Fibroblast of gingiva (primary cell): ENCODE data around the gene USP25.
"Not testable (repeated sequence)": the region's sequence is repeated elsewhere in the genome, so short reads cannot be mapped to it uniquely, and the experiment has no call there.

ENCODE experiments used
- DNase-seq: peaks from one replicate; pipeline ENCODE4 v3.0.0-alpha.2; 2011; ENCODE audit warnings: low read depth

Gene USP25

DNA sequence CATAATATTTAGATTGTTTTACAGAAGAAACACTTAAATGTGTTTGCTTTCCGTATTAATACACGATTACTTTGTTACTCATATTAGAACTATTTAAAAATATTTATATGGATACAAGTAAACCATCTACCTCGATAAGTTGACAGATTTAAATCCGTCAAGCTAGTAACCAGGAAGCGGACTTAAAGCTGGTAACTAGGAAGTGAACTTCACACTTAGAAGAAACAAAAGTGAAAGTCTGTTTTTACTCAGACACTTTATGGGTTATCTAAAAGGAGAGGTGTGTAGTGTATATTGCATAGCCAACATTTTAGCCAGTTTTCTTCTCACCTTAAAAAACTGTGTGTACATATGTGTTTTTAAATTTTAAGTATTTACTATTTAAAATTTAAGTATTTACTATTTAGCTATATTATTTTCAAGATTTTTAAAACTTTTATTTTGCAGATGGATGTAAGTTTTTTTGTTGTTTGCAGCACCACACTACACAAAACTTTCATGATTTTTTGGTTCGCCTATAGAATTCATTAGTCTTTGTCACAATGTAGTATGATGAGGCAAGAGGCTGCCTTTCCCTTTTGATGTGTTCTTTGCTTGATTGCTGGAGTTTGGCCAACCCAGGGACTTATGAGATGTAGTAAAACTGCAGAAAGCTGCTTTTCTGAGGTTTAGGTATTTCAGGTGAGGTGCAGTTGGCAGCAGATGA, 2.7 kb downstream of the USP25 start:
- peak; percentile 14 for DNase-seq

DNA sequence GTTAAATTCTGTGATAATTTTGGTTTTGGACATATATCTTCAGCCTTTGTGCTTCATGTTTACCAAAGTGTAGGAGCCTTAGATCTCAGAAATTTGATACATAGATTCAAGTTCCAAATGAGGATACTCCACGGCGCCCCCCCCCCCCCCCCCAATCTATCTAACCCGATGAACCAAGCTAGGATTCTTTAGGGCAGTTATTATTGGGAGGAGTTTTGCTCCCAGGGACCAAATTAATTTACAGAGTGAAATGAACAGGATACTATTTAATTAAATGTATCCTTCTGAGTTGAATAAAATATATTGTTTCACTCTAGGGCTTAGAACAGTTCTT, 3.2 kb downstream of the USP25 start:
- DNase-seq = no peak

DNA sequence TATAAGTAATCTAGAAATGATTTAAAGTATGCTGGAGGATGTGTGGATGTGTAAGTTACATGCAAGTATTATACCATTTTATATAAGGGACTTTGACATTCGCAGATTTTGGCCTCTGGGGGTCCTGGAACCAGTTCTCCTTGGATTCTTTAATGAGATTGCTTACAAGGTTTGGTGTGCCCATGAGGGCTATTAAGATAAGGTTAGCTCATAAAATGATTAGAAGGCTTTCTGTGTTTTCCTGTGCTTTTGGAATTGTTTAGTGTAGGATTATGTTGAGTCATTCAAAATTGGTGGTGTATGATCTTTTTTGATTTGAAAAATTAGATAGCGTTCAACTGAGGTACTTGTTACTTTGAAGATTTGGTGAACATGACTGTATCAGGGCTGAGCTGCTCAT, 5.6 kb downstream of the USP25 start:
- no peak for DNase-seq

DNA sequence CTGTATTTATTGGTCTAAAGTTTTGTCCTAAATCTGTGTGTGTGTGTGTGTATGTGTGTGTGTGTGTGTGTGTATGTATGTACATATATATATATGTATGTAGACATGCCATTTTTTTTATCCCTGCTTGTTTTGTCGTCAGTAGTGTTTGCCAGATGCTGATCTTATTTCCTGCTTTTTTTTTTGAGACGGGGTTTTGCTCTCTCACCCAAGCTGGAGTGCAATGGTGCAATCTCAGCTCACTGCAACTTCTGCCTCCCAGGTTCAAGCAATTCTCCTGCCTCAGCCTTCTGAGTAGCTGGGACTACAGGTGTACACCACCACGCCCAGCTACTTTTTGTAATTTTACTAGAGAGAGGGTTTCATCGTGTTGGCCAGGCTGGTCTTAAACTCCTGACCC, 6.1 kb downstream of the USP25 start:
- DNase-seq = not testable (repeated sequence)

DNA sequence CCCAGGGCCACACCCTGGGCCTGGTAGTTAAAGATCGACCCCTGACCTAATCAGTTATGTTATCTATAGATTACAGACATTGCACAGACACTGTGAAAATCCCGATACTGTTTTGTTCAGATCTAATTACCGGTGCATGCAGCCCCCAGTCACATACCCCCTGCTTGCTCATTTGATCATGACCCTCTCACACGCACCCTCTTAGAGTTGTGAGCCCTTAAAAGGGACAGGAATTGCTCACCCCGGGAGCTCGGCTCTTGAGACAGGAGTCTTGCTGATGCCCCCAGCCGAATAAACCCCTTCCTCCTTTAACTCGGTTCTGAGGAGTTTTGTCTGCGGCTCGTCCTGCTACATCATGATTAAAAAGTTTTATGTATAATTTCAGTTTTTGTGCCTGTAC, 9.0 kb downstream of the USP25 start:
- not testable (repeated sequence) for DNase-seq

DNA sequence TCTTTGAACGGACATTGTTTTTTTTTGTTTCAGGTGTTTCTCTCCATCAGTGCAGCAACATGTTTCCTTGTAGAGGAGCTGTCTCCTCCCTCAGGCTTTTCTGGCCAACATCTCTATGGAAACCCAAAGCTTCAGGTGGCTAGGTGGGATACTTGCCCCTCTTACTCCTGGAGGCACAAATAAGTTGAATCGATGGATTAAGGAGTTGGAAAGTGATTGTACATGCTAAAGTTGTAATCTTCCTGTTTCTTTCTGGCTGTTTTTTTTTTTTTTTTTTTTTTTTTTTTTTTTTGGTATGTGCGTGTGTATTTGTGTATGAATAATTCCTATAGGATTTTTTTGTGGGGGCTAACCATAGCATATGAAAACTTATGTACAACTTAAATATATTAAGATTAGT, 10.6 kb downstream of the USP25 start:
- DNase-seq = no peak

DNA sequence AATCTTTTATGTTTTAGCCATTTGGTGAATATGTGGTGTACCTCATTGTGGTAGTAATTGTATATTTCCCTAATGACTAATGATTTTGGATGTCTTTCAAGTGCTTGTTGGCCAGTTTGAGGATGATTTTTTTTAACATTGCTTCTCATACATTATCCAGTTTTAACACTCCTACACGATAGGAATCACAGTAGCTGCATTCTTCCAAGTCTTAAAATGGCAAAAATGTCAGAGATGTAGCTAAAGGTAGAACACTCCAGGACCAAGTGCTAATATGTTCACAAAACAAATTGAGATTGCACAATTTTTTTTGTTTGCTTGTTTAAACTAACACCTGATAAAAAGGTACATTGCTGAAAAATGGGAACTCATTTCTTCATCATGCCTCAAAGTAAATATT, 11.7 kb downstream of the USP25 start:
- peak; percentile 13 for DNase-seq

DNA sequence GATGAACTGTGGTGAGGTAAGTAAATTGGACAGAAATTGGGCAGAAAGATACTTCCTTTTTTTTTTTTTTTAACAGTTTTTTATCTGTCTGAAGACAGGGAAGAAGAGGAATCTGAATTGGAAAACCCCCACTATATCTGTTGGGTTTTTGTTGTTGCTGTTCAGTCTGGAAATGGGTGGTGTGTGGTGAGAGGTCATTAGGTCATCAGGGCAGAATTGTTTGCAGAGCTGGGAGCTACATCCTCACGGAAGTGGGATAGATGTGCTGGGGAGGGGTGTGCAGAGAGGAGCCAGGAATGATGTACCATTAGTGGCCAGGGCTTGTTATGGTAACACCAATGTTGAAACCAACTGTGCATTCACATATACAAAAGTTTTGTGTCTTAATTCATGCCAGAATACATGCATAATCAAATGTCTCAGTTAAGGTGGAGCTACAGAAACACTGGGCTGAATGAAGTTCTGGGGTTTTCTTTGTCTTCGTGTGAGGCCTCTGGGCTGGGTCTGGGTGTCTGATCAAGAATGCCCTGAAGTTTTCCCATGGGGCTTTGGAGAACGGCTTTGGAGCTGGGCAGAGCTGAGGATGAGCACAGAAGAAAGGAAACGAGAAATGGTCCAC, 12.4 kb downstream of the USP25 start:
- DNase-seq = no peak

DNA sequence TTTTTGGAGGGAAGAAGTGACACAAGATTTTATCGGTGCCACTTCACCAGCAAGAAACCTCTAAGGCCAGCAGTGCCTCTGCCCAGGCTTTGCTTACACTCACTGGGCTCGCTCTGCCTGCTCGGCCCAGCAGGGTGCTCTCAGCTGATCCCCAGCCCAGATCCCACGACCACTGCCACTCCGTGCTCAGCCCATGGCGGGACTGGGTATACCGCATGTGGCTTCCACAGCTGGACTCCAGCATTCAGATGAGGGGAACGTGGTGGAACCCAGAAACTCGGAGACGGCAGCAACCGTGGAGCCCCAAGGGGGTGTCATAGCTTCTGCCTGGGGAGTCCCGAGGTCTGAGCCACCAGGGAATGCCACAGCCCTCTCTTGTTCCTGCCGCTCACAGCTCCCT, 12.9 kb downstream of the USP25 start:
- DNase-seq = no peak

DNA sequence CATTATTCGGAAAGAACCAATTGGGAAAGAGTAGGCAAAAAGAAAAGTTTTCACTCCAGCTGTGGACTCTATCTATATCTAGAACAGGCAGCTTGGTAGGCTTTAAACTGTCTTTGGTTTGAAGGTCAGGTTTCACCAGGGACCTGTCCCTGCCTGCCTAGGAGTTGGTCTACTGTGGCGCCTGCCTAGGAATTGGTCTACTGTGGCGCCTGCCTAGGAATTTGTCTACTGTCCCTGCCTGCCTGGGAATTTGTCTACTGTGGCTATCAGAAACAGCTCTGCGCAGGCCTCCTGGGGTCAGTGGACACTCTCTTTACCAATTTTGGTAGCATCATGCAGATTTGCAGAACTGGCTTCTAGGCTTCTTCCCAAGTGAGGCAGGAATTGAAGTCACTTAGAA, 13.8 kb downstream of the USP25 start:
- DNase-seq = no peak

DNA sequence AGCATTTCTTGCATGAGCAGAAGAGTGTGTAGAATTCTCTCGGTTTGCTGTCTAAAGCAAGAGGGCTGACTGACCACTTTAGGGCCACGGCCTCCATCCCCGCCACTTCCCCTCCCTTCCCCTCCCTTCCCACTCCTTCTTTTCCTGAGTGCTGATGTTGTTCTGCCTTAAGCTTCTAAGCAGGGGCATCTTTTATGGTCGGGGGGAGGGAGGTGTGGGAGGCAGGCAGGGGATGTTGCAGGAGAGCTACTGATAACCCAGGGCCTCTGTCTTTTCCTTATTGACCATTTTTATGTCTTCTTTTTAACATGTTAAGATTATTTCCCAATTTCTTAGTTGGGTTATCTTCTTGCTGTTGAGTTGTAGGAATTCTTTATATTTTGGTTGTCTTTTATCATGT, 15.1 kb downstream of the USP25 start:
- no peak for DNase-seq

DNA sequence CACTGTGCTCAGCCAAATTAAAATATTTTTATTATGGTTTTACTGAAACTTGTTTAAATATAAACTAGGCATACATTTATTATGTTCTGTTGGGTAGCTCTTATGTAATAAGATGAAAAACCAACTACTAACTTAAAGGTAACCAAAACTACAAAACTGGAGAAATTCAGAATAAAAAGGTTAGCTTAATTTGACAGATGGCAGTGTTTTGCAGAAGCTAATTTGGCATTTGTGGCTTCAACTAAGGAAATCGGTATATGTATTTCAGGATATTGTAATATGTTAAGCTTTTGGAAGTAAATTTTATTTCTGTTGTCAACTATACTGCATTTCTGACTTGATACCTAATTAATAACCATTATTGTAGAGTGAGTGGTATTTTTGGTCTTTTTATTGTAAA, 18.8 kb downstream of the USP25 start:
- no peak for DNase-seq

DNA sequence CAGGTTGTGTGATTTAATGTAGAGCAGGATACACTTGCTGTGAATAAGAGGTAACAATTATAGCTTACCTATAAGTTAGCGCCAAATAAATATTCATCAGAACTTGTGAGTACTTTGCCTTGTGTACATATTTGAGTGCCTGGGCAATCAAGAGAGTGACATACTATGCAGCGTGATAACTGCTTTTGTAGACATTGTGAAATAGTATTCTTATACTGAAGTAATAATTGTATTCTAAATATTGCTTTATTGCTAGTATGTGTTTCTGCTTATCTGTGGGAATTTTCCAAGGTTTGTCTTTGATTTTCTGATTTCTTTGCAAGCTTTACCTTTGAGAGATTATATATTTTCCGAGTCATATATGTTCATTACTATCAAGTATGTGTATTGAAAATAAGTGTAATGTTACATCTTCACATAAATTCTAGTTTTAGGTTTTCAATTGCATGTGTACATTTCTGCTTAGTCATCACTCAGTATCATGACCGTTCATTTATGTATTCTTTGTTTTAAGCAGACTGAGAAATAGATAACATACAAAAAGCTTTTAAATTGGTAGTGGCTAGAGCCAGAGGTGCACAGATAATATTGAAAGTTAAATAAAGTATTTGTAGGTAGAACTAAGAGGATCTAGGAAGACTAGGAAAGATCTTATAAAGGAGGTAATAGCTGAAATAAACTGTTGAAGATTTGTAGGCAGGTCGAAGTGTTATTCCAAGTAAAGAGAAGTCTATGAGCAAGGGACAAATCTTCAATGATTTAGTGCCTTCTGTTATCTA, 19.5 kb downstream of the USP25 start:
- no peak for DNase-seq

DNA sequence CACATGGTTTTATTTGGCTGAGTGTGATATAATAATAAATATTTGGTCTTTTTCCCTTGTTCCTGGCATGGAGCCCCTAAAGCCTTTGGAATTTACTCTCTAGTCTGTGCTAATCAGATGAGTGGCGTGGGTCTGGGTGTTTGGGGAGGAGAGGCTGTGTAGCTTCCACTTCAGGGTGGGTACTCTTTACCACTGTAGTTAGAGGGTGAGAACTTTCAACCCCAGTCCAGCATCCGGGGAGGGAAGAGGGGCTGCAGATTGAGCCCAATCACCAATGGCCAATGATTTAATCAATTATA, 20.0 kb downstream of the USP25 start:
- no peak for DNase-seq

DNA sequence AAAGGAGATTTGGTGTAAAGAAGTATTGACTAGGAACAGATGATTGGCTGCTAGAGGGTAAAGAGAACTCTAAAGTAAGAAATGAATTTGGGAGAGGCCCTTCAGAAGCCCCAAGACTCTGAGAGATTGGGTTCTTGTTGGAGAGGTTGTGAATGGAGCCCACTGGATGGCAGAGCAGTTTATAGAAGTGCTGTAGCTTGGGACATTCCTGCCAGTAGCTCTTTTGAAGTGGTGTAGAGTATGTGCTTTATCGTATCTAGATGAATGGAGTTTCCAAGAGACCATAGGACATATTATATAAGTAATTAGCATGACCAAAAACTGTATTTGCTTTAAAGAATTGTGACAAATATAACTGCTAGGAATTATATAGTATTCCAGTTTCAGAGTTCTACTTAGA, 21.3 kb downstream of the USP25 start:
- DNase-seq = no peak

DNA sequence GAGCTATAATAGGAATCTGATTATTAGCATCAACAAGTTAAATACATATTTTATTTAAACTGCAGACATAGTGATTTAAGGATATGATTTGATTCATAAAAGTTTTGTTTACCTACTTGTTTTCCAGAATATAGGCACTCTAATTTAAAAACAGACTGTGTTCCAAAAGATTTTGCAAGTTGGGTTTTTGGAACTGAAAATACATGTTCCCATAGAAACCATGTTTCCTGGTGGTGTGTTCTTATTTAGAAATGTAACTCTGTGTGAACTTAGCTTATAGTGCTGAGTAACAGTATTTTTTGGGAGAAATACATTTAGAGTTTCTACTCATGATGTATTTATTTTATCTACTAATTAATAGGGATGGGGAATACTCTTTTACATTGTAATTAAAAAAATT, 21.8 kb downstream of the USP25 start:
- DNase-seq = peak; percentile 59

DNA sequence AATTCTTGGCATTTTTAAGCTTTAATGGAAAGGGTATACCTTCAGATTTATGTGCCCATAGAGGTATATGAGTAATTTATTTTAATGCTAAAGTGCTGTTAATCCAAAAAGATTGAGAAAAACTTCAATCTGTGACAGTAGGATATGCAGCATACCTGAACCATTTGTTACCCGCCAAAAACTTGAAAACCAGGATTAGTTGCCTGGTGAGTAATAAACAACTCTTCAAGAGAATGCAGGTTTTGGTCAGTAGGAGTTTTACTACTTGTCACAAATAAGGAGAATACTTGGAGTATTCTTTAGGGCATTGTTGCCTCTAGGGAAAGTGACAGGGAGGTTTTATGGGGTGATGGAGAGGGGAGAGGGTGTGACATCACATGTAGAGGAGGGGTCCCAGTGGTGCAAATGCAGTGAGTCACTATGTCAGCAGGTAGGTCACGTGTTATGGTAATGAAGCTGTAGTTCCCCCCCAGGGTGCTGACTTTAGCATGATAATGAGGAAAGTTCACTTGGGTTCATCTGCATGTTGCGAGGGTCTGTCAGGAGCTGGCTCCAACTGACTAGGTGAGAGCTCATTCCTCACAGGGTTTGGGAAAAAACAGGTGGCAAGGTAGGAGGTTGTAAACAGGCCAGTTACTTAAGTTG, 23.1 kb downstream of the USP25 start:
- no peak for DNase-seq

DNA sequence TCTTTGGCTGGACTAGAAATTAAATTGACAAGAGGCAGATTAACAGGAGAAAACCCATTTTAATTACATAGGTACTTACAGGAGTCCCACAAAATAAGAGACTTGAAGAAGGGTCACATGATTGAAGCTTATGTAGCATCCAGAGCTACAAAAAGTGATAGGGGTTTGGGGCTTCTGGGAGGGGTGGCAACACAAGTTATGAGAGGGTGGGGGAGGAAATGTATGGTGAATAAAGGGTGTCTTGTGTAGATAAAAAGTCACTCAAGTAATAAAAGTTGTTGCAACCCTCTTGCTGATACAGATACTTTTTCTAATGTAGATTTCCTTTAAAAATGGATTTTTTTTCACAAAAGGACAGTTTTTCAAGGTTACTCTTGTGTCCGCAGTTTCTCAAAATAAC, 24.0 kb downstream of the USP25 start:
- DNase-seq = no peak

DNA sequence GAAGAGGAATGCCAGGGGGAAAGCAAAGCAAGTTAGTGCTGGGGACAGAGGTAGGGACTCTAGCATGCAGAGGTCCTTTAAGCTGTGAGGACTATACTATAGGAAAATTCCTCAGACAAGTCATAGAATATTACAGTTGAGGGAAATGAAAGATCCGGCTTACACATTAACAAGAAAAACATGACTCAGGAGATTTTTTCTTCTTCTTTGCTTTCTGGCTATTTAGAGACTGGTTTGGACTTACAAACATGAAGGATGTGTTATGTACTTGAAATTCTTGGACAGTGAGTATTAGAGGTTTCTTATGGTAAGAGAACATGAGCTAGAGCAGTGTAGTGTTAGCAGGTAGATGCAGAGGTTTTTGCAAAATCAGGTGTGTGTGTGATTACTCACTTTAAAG, 24.9 kb downstream of the USP25 start:
- DNase-seq = peak; percentile 37

DNA sequence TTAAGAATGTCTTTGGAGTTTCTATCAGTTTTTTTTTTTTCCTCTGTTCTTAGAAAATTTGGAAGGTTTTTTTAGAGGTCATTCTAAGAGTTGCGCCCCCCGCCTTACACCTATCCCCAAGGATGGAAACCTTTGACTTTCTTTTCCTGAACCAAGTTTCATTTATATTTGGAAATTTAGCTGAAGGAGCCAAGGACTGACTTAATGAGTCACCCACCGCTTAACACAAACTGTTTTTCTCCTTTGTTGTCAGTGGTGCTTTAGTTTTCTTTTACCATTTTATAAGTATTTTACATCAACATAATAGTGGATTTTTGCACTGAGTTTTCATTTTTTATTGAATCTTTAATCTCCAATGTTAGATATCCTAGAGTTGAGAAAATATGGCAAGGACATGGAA, 25.3 kb downstream of the USP25 start:
- DNase-seq = no peak

DNA sequence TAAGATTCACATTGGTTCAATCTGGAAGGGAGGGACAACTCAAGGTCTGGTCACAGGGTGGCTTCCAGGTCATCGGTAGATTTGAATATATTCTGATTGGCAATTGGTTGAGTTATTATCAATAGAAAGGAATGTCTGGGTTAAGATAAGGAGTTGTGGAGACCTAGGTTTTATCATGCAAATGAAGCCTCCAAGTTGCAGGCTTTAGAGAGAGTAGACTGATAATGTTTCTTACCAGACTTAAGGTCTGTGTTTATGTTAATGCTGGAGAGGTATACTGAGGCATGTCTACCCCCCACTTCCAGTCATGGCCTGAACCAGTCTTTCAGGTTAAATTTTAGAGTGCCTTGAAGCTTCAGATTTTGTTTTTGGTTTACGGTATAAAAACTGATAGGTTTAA, 29.7 kb downstream of the USP25 start:
- DNase-seq = no peak

DNA sequence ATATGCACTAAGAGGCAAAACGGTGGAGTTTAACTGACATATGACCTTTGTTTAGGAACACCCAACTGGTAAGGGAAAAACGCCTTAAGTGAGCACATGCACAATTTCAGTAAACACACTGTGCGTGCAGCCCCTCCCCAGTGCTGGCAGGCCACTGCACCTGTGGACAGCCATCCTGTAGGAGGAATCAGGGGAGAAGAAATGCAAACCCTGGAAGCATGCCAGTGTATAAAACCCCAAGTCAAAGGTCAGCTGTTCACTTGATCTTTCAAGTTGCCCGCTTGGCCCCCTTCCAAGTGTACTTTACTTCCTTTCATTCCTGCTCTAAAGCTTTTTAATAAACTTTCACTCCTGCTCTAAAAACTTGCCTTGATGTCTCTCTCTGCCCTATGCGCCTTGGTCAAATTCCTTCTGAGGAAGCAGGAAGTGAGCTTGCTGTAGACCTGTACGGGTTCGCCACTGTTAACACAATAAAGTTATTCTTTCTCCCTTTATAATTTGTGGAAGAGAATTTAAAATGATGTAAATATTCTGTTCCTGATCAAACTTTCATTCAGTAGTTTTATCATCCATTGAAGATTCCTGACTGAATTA, 31.8 kb downstream of the USP25 start:
- no peak for DNase-seq

DNA sequence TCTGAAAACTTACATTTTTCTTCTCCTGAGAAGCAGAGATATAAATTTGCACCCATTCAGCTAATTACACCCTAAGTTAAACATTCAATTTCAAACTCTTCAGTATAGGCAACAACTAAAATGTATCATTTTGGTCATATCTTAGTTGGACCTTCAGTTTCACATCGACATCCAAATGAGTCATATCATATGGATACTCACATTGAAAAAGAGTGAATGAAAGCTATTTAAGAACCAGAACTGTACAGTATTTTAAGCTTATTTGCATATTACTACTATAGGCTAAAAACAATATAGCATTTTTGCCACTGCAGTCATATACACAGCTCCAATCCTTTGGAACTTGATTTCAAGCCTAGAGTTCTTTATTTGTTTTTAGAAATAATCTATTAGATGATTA, 33.6 kb downstream of the USP25 start:
- DNase-seq = no peak
